CD4-positive, alpha-beta T cell (primary cell): ENCODE results near the gene MAP7D2. TPM values are rescaled to one million over a fixed set of nuclear protein-coding genes. Genes with fewer than 3 reads are reported as not detected.

Source experiments
- ATAC-seq: fragments of 200-7000 bp; cut with Tn5 transposase; one replicate; pipeline ENCODE4 v1.10.0; 2022; ENCODE audit warnings: mild to moderate bottlenecking; ENCODE audit not compliant: poor library complexity
- CTCF ChIA-PET: fragments of 350-600 bp; sonication (Branson Sonifier 250); formaldehyde crosslinking; loops from one replicate; lab custom pipeline; 2021; ENCODE audit warnings: antibody characterized with exemption, inconsistent platforms; lab: Charles Lee
- POLR2A ChIA-PET: fragments of 350-600 bp; sonication (Branson Sonifier 250); formaldehyde crosslinking; loops from one replicate; lab custom pipeline; 2021; ENCODE audit warnings: antibody characterized with exemption, inconsistent platforms; lab: Charles Lee
- DNase-seq, 14 experiments: peaks; one replicate each; pipeline ENCODE4 v3.0.0-alpha.2; 2013 to 2020; ENCODE audit warnings: mixed read lengths in 2 of 14
- H3K27ac ChIP-seq, 2 donors: one replicate each; pipeline versions ENCODE4 v1.5.1 to v1.7.0; 2013; ENCODE audit warnings: low read length in 2 of 2, low read depth in 1 of 2, mild to moderate bottlenecking in 1 of 2
- H3K27me3 ChIP-seq, 2 experiments: 1 replicate in 1 of 2; 2 replicates in 1 of 2; pipeline versions ENCODE4 v1.6.1 to v1.7.0; 2013; ENCODE audit warnings: low read length in 2 of 2, control low read depth in 1 of 2, mild to moderate bottlenecking in 1 of 2, moderate library complexity in 1 of 2; ENCODE audit not compliant: insufficient read depth in 2 of 2, control insufficient read depth in 1 of 2
- H3K36me3 ChIP-seq: one replicate; pipeline ENCODE4 v1.6.1; 2013; ENCODE audit warnings: low read length, control low read depth; ENCODE audit not compliant: insufficient read depth
- H3K4me1 ChIP-seq: one replicate; pipeline ENCODE4 v1.6.1; 2013; ENCODE audit warnings: low read length, control low read depth; ENCODE audit not compliant: insufficient read depth
- H3K4me3 ChIP-seq: one replicate; pipeline ENCODE4 v1.5.1; 2013; ENCODE audit warnings: mild to moderate bottlenecking, low read length, moderate library complexity
- H3K9me3 ChIP-seq, 2 experiments: 1 replicate in 1 of 2; 2 replicates in 1 of 2; pipeline versions ENCODE4 v1.6.1 to v1.7.0; 2013; ENCODE audit warnings: low read length in 2 of 2, mild to moderate bottlenecking in 2 of 2, control low read depth in 1 of 2, moderate library complexity in 1 of 2; ENCODE audit not compliant: control insufficient read depth in 1 of 2, insufficient read depth in 1 of 2
- H3K27ac Mint-ChIP-seq: one replicate; pipeline ENCODE4 v1.8.0; 2020; ENCODE audit warnings: mixed read lengths
- H3K27me3 Mint-ChIP-seq: one replicate; pipeline ENCODE4 v1.8.0; 2021; ENCODE audit warnings: mixed read lengths
- H3K36me3 Mint-ChIP-seq: one replicate; pipeline ENCODE4 v1.8.0; 2021; ENCODE audit warnings: low read depth, mixed read lengths
- H3K4me1 Mint-ChIP-seq: one replicate; pipeline ENCODE4 v1.8.0; 2021; ENCODE audit warnings: low read depth, mixed read lengths
- H3K4me3 Mint-ChIP-seq: one replicate; pipeline ENCODE4 v1.8.0; 2020; ENCODE audit warnings: mild to moderate bottlenecking, mixed read lengths
- H3K9me3 Mint-ChIP-seq: one replicate; pipeline ENCODE4 v1.8.0; 2020; ENCODE audit warnings: mixed read lengths
- intact Hi-C, 2 experiments: fragments of 100-400 bp; cut with DNase I in 1 of 2; cut with micrococcal nuclease in 1 of 2; formaldehyde crosslinking; loops; one replicate each; pipeline versions ENCODE4 v1.15.1 to v1.9.0; 2023 to 2025; cut with DNase I, micrococcal nuclease
- total RNA-seq, 174 experiments: library from RNA in 2 of 174; stranded (reverse) in 2 of 174; gene quantifications; one replicate each; pipeline ENCODE4 v1.2.3 and lab custom pipeline; 2021 to 2026
- TF ChIP-seq, protein P1 (sequence below): fragments of 200-600 bp; IDR thresholded peaks from one replicate; pipeline ENCODE4 v1.8.0; 2022; ENCODE audit warnings: antibody characterized with exemption, mild to moderate bottlenecking

MAP7D2 gene
- total RNA-seq, 2 experiments from 2014 or later = 0.11 to 0.17 TPM

GRCh38 chrX:20071511-20072079, 45.1 kb downstream of the MAP7D2 start:
- Mint-ChIP-seq H3K27me3 (no peaks in the 10 kb centered on the region), H3K9me3 (no peaks in the 10 kb centered on the region), H3K4me3 (no peak overlapping the region), H3K27ac (no peak overlapping the region), H3K36me3 (no peaks in the 10 kb centered on the region), H3K4me1 (no peaks in the 10 kb centered on the region)
- intact Hi-C loops = no loop called here
- ChIA-PET POLR2A (no interaction called here), CTCF (interaction anchor here (0.6 kb wide), 1 partner anchor 26 kb away, joined by 6 read pairs; no protein-coding TSS in a partner anchor)
- no peaks in the 10 kb centered on the region for H3K4me1 ChIP-seq
- TF ChIP-seq, protein P1, sequence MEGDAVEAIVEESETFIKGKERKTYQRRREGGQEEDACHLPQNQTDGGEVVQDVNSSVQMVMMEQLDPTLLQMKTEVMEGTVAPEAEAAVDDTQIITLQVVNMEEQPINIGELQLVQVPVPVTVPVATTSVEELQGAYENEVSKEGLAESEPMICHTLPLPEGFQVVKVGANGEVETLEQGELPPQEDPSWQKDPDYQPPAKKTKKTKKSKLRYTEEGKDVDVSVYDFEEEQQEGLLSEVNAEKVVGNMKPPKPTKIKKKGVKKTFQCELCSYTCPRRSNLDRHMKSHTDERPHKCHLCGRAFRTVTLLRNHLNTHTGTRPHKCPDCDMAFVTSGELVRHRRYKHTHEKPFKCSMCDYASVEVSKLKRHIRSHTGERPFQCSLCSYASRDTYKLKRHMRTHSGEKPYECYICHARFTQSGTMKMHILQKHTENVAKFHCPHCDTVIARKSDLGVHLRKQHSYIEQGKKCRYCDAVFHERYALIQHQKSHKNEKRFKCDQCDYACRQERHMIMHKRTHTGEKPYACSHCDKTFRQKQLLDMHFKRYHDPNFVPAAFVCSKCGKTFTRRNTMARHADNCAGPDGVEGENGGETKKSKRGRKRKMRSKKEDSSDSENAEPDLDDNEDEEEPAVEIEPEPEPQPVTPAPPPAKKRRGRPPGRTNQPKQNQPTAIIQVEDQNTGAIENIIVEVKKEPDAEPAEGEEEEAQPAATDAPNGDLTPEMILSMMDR = no peak
- no peaks in the 10 kb centered on the region for H3K9me3 ChIP-seq
- H3K27ac ChIP-seq = no peak overlapping the region
- DNase-seq (no peak), ATAC-seq (no peak)
- H3K36me3 ChIP-seq = no peaks in the 10 kb centered on the region
- H3K27me3 ChIP-seq = no peaks in the 10 kb centered on the region
- H3K4me3 ChIP-seq = no peak overlapping the region

- Histone ChIP-seq H3K27ac (no peak overlapping the region), H3K4me1 (no peaks in the 10 kb centered on the region), H3K9me3 (no peaks in the 10 kb centered on the region), H3K4me3 (no peak overlapping the region), H3K36me3 (no peaks in the 10 kb centered on the region), H3K27me3 (no peaks in the 10 kb centered on the region)
- Mint-ChIP-seq H3K27ac (no peak overlapping the region), H3K4me3 (no peak overlapping the region), H3K27me3 (no peaks in the 10 kb centered on the region), H3K9me3 (no peaks in the 10 kb centered on the region), H3K36me3 (no peaks in the 10 kb centered on the region), H3K4me1 (no peaks in the 10 kb centered on the region)
- ATAC-seq (no peak), DNase-seq (peak in 2 of 14 experiments; percentile 9 to 21)
- ChIA-PET POLR2A (no interaction called here), CTCF (interaction anchor here (1.2 kb wide), 1 partner anchor 163 kb away, joined by 5 read pairs; no protein-coding TSS in a partner anchor)
- TF ChIP-seq, protein P1 = no peak
- intact Hi-C loops = loop anchor here (1.0 to 10.0 kb wide), 5 partner anchors 164 to 696 kb away; no protein-coding TSS in a partner anchor
Measured at GRCh38 chrX:20067709-20068561, 48.8 kb downstream of the MAP7D2 start.

DNA sequence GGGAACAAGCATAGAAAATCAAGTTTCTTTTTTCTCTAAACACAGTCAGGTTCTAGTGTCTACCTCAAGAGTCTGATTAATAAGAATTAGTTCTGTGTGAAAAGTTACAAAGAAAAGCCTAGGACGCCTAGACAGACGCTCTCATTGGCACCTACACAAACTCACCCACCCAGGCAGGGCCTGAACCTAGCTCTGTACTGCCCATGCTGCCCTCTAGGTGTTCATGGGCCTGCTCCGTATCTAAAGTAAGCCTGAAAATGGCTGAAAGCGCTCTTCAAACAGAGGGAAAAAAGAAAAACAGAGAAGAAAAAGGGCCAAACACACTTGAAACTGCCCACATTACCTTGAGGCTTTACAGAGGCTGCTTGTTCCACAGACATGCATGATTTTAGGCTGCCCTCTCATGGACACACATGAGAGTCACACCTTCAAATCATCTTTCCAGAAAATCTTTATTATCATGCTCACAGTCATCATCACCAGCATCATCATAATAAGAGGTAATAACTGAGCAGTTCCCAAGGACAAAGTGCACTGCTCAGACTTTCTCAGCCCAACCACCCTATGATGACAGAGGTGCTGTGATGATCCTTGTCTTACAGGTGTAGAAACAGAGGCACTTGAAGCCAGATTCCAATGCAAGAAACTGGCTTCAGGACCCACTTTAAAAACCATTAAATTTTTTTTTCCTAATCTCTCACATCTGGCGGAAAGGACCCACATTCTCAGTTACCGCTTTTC, 49.6 kb downstream of the MAP7D2 start:
- DNase-seq = peak in 7 of 14 experiments; percentile 0 to 59 (median 23)

More for the DNA sequence above, 49.6 kb downstream of the MAP7D2 start:
- H3K9me3 Mint-ChIP-seq = no peaks in the 10 kb centered on the region
- H3K36me3 ChIP-seq = no peaks in the 10 kb centered on the region
- H3K36me3 Mint-ChIP-seq = no peaks in the 10 kb centered on the region
- no peak overlapping the region for H3K27ac Mint-ChIP-seq
- CTCF ChIA-PET = interaction anchor here (1.2 to 1.5 kb wide), 3 partner anchors 162 to 695 kb away, joined by 3 to 5 read pairs (median 4); no protein-coding TSS in a partner anchor
- H3K27me3 ChIP-seq = no peaks in the 10 kb centered on the region
- H3K4me1 Mint-ChIP-seq = no peaks in the 10 kb centered on the region
- peak; percentile 64 for ATAC-seq
- H3K4me1 ChIP-seq = no peaks in the 10 kb centered on the region
- intact Hi-C loops = loop anchor here (1.0 to 10.0 kb wide), 5 partner anchors 163 to 695 kb away; no protein-coding TSS in a partner anchor
- H3K9me3 ChIP-seq = no peaks in the 10 kb centered on the region
- POLR2A ChIA-PET = no interaction called here
- H3K4me3 Mint-ChIP-seq = no peak overlapping the region
- H3K4me3 ChIP-seq = no peak overlapping the region
- TF ChIP-seq, protein P1 = no peak
- no peak overlapping the region for H3K27ac ChIP-seq
- no peaks in the 10 kb centered on the region for H3K27me3 Mint-ChIP-seq
